Fibroblast of lung (primary cell): ENCODE results near the gene PPP1R9B.

Source experiments
- EZH2 ChIP-seq: IDR thresholded peaks from 2 replicates; pipeline ENCODE4 v1.5.1; 2012; ENCODE audit warnings: low read length, control low read depth, mild to moderate bottlenecking; ENCODE audit errors: missing control alignments
- TF ChIP-seq, protein P1 (sequence below), 2 donors: IDR thresholded peaks in 1 of 2; conservative IDR thresholded peaks in 1 of 2; 1 replicate in 1 of 2; 2 replicates in 1 of 2; pipeline ENCODE4 v1.5.1; 2011 to 2012; ENCODE audit warnings: low read length in 2 of 2, control low read depth in 1 of 2, inconsistent platforms in 1 of 2, low read depth in 1 of 2, mild to moderate bottlenecking in 1 of 2

GRCh38 chr17:50192618-50193291 lies 42.3 kb upstream of the PPP1R9B start:
- TF ChIP-seq, protein P1, sequence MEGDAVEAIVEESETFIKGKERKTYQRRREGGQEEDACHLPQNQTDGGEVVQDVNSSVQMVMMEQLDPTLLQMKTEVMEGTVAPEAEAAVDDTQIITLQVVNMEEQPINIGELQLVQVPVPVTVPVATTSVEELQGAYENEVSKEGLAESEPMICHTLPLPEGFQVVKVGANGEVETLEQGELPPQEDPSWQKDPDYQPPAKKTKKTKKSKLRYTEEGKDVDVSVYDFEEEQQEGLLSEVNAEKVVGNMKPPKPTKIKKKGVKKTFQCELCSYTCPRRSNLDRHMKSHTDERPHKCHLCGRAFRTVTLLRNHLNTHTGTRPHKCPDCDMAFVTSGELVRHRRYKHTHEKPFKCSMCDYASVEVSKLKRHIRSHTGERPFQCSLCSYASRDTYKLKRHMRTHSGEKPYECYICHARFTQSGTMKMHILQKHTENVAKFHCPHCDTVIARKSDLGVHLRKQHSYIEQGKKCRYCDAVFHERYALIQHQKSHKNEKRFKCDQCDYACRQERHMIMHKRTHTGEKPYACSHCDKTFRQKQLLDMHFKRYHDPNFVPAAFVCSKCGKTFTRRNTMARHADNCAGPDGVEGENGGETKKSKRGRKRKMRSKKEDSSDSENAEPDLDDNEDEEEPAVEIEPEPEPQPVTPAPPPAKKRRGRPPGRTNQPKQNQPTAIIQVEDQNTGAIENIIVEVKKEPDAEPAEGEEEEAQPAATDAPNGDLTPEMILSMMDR (conservative IDR thresholded peaks at IDR 0.05 in 1 of 2, IDR thresholded peaks at IDR 0.05 in 1 of 2; ENCODE audit: low read depth in 1 of 2, low read length in 2 of 2): no peak
- no peak for TF ChIP-seq EZH2
